Tibial nerve (tissue), 4 donors: Measurements from ENCODE around the gene DLGAP4. TPM values are rescaled to one million over a fixed set of nuclear protein-coding genes. Genes with fewer than 3 reads are reported as not detected.

ENCODE experiments used
- DNase-seq, 2 donors: peaks; one replicate each; pipeline ENCODE4 v3.0.0-alpha.2; 2019; ENCODE audit warnings: low spot score in 2 of 2
- H3K27ac ChIP-seq, 4 donors: fragments of 200-600 bp; sonication (generic) in 3 of 4; one replicate each; pipeline ENCODE4 v1.5.1; 2017 to 2019; ENCODE audit warnings: mild to moderate bottlenecking in 1 of 4
- H3K27me3 ChIP-seq, 2 donors: fragments of 200-600 bp; sonication (generic) in 1 of 2; one replicate each; pipeline versions ENCODE4 v1.5.1 to v1.6.0; 2017 to 2019
- H3K36me3 ChIP-seq, 3 donors: fragments of 200-600 bp; sonication (generic); one replicate each; pipeline ENCODE4 v1.5.1; 2018 to 2019
- H3K4me1 ChIP-seq, 4 donors: fragments of 200-600 bp; sonication (generic) in 3 of 4; one replicate each; pipeline ENCODE4 v1.5.1; 2017 to 2019
- H3K4me3 ChIP-seq, 4 donors: fragments of 200-600 bp; sonication (generic) in 3 of 4; one replicate each; pipeline ENCODE4 v1.5.1; 2017 to 2019; ENCODE audit warnings: mild to moderate bottlenecking in 1 of 4, moderate library complexity in 1 of 4
- H3K9me3 ChIP-seq, 4 donors: fragments of 200-600 bp; sonication (generic) in 3 of 4; one replicate each; pipeline ENCODE4 v1.5.1; 2017 to 2019
- EP300 ChIP-seq, 2 donors: sonication (generic); formaldehyde crosslinking; IDR thresholded peaks; one replicate each; pipeline ENCODE4 v1.6.1; 2017; ENCODE audit warnings: antibody characterized with exemption in 2 of 2, mild to moderate bottlenecking in 1 of 2
- POLR2A ChIP-seq, 2 donors: fragments of 450-650 bp; IDR thresholded peaks; one replicate each; pipeline ENCODE4 v1.6.1; 2017; ENCODE audit warnings: antibody characterized with exemption in 2 of 2, mild to moderate bottlenecking in 2 of 2, moderate library complexity in 2 of 2
- WGBS, 2 donors: methylation state at CpG; one replicate each; pipeline ENCODE4 v1.1.5; 2018; 5-methylcytosine and 5-hydroxymethylcytosine counted together
- total RNA-seq, 4 donors: library from RNA; depleted of rRNA; stranded (reverse); fragments of >200 nt; gene quantifications; one replicate each; pipeline ENCODE4 v1.1.0, GENCODE V29; 2016
- TF ChIP-seq, protein P1 (sequence below), 5 experiments: fragments of 200-600 bp in 3 of 5; fragments of 450-650 bp in 2 of 5; sonication (generic) in 3 of 5; IDR thresholded peaks; one replicate each; pipeline ENCODE4 v1.5.1; 2016 to 2019; ENCODE audit warnings: antibody characterized with exemption in 5 of 5, mild to moderate bottlenecking in 3 of 5, moderate library complexity in 2 of 5

DLGAP4 gene
- total RNA-seq, 4 donors from 2014 or later: 46.1 to 97.5 (median 52.5) TPM

DNA sequence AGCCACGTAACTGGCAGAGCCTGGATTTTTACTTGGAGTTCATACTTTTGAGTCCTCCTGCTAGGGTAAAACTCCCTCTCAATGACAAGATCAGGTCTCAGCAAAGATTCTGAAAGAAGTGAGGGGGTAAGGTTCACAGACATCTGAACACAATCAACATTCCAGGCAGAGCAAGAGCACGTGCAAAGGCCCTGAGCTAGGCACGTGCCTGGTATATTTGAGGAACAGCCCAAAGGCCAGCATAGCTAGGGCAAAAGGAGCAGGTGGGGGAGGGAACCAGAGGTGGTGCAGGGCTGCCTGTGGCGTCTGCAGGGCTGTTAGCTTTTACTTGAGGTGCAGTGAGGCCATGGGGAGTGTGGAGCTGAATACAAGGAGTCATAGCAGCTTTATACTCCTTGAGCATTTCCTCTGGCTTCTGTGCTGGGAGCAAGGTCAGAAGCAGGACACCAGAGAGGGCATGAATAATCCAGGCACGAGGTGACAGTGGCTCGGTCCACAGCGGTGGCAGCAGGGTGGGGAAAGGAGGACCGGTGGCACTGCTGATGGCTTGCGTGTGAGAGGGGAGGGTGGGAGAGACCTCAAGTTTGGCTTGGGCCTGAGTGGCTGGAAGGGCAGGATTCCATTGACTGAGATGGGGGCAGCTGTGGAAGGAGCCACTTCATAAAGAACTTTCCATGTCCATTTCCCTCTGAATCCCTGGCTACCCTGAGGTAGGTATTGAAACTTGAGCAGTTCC, 57.0 kb downstream of the DLGAP4 start:
- H3K36me3 ChIP-seq: no peaks in the 10 kb centered on the region
- H3K9me3 ChIP-seq: no peaks in the 10 kb centered on the region
- TF ChIP-seq, protein P1, sequence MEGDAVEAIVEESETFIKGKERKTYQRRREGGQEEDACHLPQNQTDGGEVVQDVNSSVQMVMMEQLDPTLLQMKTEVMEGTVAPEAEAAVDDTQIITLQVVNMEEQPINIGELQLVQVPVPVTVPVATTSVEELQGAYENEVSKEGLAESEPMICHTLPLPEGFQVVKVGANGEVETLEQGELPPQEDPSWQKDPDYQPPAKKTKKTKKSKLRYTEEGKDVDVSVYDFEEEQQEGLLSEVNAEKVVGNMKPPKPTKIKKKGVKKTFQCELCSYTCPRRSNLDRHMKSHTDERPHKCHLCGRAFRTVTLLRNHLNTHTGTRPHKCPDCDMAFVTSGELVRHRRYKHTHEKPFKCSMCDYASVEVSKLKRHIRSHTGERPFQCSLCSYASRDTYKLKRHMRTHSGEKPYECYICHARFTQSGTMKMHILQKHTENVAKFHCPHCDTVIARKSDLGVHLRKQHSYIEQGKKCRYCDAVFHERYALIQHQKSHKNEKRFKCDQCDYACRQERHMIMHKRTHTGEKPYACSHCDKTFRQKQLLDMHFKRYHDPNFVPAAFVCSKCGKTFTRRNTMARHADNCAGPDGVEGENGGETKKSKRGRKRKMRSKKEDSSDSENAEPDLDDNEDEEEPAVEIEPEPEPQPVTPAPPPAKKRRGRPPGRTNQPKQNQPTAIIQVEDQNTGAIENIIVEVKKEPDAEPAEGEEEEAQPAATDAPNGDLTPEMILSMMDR (IDR thresholded peaks at IDR 0.05): no peak
- DNase-seq: no peak
- no peaks in the 10 kb centered on the region for H3K27me3 ChIP-seq
- H3K4me3 ChIP-seq: no peak overlapping the region
- no peaks in the 10 kb centered on the region for H3K4me1 ChIP-seq
- WGBS, 2 donors: 69 to 71% methylated on average over 9 of the region's 9 CpGs
- H3K27ac ChIP-seq: no peak overlapping the region

- 68 to 80% methylated on average over 4 of the region's 4 CpGs for WGBS, 2 donors
- Histone ChIP-seq H3K27me3 (no peaks in the 10 kb centered on the region), H3K4me3 (no peak overlapping the region), H3K9me3 (no peaks in the 10 kb centered on the region), H3K27ac (no peak overlapping the region), H3K4me1 (no peaks in the 10 kb centered on the region), H3K36me3 (no peaks in the 10 kb centered on the region)
- TF ChIP-seq, protein P1 (IDR thresholded peaks at IDR 0.05): no peak
- TF ChIP-seq EP300 (IDR thresholded peaks at IDR 0.05) (no peak), POLR2A (IDR thresholded peaks at IDR 0.05) (no peak)
- DNase-seq: no peak
Measured at GRCh38 chr20:36364506-36364905, 58.4 kb downstream of the DLGAP4 start.

DNA sequence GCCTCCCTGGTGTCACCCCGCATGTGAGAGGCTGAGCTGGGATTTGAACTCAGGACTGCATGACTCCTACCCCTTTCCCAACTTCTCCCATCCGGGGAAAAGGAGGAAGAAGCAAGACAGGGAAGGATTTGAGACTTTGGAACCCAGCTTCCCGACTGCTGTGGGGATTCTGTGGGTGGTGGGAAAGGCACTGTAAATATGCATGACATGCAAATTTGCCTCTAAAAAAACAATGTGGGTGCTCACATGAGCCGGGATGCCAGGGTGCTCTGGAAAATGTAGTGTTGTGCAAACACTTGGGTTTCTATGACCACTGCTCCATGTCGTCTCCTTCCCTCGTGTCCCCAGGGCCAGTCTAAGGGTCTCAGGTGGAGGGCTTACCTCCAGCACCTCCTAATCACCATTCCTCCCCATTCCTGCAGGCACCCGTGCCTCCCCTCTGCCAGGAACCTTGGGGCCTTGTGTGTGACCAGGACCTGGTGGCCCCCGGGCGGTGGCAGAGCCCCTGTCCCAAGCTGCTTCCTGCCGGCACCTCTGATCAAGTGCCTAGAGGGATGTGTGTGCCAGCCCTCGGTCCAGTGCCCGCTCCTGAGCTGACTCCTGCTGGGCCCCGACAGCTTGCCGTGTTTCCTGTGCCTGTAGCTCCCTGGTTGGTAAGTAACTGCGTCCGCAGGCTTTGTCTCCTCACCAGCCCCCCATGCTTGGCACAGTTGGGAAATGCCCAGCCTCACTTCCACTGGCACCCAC, 60.7 kb downstream of the DLGAP4 start:
- 76 to 81% methylated on average over 10 to 16 of the region's 16 CpGs for WGBS, 2 donors
- Histone ChIP-seq H3K27ac (no peak overlapping the region), H3K27me3 (no peaks in the 10 kb centered on the region), H3K36me3 (no peaks in the 10 kb centered on the region), H3K4me1 (no peaks in the 10 kb centered on the region), H3K4me3 (no peak overlapping the region), H3K9me3 (no peaks in the 10 kb centered on the region)
- TF ChIP-seq POLR2A (IDR thresholded peaks at IDR 0.05): no peak
- TF ChIP-seq, protein P1 (IDR thresholded peaks at IDR 0.05): no peak
- TF ChIP-seq EP300 (IDR thresholded peaks at IDR 0.05): no peak
- no peak for DNase-seq

GRCh38 chr20:36367370-36367745, 61.2 kb downstream of the DLGAP4 start:
- no peak for DNase-seq
- Histone ChIP-seq H3K27me3 (no peaks in the 10 kb centered on the region), H3K27ac (no peak overlapping the region), H3K36me3 (no peaks in the 10 kb centered on the region), H3K4me3 (no peak overlapping the region), H3K9me3 (no peaks in the 10 kb centered on the region), H3K4me1 (no peaks in the 10 kb centered on the region)
- WGBS, 2 donors: 86 to 96% methylated on average over 4 of the region's 4 CpGs
- TF ChIP-seq EP300 (IDR thresholded peaks at IDR 0.05): no peak
- TF ChIP-seq, protein P1 (IDR thresholded peaks at IDR 0.05): no peak
- TF ChIP-seq POLR2A (IDR thresholded peaks at IDR 0.05): no peak
